Measurements from ENCODE around the gene CLDN34.

CLDN34 gene, protein sequence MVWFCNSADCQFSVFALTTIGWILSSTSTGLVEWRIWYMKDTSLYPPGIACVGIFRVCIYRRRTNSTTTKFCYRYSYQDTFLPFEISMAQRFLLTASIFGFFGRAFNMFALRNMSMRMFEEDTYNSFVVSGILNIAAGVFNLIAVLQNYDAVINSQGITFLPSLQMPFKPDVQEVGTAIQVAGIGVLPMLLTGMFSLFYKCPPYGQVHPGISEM

DNA sequence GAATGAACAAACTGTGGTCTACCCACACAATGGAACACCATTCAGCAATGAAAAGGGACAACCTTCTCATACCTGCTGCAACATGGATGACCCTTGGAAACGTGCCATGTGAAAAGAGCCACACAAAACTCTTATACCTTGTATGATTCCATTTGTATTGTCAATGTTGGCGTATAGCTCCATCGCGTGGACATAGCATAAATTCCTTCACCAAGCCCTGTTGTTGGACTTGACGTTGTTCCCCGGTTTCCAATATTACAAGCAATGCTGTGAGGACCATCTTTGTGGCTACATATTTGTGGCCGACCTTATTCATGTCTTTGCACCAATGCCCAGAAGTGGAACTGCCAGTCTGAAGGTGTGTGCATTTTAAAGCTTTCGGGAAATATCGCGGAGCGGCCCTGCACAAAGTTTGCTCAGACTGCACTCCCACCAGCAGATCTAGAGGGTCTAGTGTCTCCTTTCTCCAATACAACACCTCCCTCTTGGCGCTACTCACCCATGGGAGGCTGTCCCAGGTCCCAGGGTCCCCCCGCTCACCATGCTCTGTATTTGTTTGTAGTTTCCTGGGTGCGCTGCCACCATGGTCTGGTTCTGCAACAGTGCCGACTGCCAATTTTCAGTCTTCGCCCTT, at the start of gene CLDN34:
Gene CLDN34 (plus strand): TSS at position 584 of the 634 bp plus-strand sequence. CDS start 0 bp downstream, at position 584.
- no peak for DNase-seq (ENCODE audit: low spot score)

DNA sequence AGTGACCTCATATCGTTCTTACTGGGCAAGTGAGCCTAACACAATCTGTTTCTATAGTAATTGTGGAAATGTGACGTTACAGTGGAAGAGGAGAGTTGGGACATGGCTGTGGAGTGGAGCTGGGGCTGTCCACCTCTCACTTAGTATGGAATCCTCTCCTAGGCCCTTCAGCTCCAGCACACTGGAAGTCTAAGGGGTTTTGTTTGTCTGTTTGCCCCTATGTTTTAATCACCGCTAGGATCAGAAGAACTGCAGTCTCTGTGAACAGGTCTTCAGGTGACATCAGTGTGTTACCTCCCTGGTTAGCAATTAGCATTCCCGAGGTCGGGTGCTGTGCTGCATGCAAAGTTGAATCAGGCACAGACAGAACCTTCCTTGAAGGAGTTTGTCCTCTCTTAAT, 49.3 kb upstream of the CLDN34 start:
- DNase-seq (ENCODE audit: low spot score), result no peak

DNA sequence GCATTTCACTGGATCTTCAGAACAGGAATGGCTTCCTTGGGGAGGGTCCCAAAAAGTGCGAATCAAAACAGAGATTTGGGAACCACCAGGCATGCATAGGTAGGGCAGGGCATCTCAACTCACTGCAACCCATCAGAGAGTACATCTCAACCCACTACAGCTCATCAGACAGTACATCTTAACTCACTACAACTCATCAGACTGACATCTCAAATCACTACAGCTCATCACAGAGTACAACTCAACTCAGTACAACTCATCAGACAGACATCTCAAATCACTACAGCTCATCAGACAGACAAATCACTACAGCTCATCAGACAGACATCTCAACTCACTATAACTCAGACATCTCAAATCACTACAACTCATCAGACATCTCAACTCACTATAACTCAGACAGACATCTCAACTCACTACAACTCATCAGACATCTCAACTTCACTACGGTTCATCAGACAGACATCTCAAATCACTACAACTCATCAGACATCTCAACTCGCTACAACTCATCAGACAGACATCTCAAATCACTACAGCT, 47.5 kb upstream of the CLDN34 start:
- no peak for DNase-seq (ENCODE audit: low spot score)

DNA sequence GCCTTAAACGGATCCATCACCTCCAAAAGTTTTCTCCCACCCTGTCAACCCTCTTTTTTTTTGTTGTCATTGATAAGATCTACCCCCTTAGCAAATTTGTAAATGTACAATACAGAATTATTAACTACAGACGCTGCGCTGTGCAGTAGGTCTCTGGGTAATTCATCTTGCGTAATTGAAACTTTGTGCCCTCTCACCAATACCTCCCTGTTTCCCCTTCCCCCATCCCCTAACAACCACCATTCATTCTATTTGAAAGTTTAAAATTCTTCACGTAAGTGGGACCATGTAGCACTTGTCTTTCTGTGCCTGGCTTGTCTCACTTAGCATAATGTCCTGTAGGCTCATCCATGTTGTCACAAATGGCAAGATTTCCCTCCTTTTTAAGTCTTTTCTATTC, 45.8 kb upstream of the CLDN34 start:
- DNase-seq (ENCODE audit: low spot score), result no peak

DNA sequence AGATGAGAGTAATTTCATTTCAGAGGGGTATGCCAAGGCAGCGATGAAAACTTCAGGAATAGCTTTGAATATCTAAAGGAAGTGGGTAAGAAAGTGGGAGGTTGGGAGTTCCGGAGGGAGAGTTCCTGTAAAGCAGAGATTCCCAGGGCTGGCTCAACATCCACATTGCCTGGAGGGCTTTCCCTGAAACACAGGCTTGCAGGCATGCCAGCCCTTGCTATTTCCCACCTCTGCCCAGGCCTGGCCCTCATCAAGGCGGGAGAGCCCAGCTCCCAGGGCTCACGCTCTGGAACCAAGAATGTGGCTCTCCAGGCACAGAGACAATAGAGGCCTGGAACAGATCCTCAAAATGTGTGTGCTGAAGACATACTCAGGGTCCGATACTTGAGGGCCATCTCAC, 43.8 kb upstream of the CLDN34 start:
- DNase-seq (ENCODE audit: low spot score), result no peak

DNA sequence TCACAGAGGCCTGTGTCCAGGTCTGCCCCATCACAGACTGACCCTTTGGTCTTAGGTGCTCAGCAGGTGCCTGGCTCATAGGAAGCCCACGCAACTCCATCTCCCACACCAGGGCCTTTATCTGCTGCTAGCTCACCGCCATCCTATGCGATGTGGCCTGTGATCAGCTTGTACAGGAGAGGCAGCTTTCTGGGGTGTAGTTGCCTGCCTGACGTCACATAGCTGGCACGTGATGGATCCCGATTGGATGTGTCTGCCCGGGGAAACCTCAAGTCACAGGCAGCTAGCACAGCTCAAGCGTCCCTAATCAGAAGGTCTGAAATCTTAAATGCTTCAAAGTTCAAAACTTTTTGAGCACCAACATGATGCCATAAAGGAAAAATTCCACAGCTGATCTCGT, 41.2 kb upstream of the CLDN34 start:
- DNase-seq (ENCODE audit: low spot score), result no peak

DNA sequence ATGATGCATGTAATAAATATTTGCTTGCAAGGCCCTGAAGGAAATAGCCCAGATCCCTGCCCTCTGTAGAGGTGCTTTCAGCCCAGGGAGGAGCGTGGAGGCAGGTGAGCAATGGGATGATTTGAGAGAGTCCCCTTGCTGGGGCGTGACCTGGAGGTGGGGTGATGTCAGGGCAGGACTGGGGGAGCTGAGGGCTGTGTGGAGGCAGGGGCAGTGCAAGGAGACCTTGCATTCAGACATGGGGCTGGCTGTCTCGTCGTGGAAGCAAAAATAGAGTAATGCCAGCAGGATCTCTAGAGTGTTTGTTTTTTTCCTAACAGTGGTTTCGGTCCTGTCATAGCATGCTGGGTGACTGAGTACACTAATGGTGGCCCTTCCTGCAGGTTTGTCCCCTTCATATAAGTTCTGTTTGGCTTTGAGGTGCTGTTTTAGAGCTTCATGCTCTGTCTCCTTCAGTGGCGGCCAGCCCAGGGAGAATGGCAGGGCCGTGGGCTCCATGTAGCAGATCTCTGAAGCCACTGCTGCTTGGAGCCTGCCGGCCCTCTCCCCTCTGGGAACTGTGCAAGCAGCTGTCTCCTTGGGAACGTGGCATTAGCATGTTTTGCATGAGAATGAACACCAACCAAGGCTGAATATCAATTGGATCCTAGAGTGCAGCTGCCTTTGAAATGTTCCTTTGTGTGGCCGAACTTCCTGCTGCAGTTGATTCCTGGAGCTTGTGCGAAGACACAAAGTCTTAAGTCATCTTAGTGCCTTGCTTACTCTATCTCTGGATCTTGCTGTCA, 39.3 kb upstream of the CLDN34 start:
- no peak for DNase-seq (ENCODE audit: low spot score)

DNA sequence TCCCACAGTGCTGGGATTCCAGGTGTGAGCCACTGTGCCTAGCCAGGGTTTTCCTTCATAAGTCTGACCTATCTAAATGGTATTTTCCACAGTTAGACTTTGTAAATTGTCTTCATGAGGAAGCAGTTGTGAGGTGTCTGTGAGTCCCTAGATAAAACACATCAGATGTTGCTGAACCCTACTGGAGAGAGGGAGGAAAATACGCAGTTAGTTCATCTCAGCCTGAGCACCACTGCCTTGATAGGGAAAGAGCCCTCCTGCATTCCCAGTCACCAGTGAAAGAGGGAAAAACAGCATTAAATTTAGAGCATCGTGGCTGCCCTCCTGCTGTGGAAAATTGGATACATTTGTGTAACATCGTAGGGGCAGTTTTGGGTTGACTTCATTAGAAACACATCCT, 31.7 kb upstream of the CLDN34 start:
- DNase-seq (ENCODE audit: low spot score), result no peak

DNA sequence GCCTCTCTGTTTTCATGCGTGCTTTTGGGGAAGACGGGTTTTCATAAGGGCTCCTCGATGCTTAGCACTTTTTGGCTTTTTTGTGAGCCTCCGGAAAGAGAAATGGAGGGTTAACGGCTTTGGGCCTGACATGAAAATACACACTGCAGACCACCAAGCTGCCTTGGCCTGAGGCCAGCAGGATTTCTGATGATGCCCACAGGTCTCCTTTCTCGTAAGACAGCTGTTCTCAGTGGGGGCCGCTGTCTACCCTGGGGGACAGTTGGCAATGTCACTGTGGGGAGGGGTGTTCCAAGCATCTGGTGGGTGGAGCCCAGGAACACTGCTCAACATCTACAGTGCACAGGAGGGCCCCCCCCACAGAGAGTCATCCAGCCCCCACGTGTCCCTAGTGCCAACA, 29.4 kb upstream of the CLDN34 start:
- DNase-seq (ENCODE audit: low spot score), result no peak

DNA sequence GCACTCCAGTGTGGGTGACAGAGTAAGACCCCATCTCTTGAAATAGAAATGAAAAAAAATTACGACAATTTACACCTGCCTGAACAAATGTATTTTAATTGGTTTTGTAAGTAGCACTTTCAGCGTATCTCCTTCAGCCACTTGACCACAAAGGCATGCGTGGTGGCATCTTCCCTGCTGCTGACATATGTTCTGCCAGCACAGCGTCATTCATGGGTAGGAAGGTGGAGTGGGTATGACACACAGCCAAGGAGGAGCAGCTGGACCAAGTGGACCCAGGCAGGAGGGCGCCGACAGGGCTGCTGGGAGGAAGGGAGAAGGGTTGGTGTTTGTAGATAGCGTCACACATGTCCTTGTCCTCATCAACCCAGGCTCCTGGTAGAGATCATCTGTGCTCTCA, 28.6 kb upstream of the CLDN34 start:
- DNase-seq (ENCODE audit: low spot score), result no peak

DNA sequence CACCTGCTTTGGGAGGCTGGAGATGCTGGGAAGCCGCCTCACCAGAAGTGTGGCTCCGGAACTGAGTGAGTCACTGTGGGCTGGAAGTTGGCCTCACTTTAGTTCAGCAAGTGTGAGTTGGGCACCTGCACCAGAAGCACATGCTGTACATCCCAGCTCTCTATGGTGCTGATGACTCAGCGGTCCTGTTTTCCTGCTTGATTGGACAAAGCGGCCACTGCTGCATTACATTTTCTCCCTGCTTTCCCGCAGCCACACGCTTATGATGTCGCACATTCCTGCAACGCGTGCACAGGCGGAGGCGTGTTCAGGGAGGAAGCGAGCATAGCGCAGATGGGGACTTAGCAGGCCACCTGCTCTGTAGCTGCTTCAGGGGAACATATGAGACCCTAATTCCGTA, 26.7 kb upstream of the CLDN34 start:
- peak; percentile 48 for DNase-seq (ENCODE audit: low spot score)

DNA sequence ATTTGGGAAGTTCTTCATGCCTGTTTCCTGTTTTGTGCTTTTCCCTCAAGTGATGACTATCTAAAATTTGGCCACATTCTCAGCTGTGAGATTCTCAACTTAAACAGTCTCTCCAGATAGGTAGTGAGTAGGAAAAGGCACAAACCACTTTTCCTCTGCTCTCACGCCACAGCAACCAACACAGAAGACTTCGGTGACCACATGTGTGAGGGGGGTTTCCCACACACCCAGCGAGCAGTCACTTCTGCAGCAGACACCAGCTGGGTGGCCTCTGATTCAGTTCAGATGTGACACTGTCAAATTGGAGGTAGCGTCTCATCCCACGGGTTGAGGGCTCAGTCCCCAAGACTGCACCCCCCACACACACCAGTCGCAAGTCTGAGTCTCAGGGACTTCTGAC, 25.1 kb upstream of the CLDN34 start:
- no peak for DNase-seq (ENCODE audit: low spot score)

DNA sequence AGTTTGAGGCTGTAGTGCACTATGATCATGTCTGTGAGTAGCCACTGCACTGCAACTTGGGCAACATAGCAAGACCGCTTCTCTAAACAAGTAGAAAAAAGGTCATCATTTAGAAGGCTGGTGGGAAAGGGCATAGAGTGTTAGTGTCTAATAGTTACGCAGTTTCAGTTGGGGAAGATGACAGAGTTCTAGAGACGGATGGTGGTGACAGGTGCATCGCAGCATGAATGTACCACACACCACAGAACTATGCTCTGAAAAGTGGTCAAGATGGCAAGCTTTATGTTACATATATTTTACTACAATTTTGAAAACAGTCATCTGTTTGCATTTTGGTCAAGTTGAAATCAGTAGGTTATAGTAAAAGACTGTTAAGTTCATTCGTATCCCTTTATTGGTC, 23.7 kb upstream of the CLDN34 start:
- no peak for DNase-seq (ENCODE audit: low spot score)

DNA sequence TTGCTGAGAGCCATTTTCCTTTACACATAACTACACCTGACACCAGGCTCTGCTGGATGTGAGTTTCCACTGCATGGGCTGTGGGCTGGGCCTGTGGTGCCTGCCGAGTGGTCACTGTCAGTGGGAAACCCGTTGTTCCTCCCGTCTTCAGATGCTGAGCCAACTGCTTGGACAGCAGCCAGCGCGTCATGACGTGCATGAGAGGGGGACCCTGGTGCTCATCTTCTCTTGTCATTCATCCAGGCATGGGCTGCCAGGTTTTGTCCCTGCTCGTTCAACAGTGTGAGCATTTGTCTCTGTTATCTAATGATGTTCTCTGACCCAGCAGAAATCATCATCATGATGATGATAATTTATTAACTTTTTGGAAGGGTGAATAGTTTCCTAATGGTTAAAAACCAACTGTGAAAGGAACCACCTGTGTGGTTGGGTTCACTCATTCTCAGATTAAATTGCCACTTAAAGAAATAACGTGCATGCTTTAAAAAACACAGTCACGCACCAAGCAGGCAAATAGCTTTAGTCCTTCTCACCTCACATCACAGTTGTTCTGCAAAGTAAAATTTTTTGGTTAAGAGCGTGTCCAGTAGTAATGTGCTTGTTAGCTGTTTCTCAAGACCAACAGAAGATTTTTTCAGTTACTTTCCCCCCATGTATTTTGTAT, 19.9 kb upstream of the CLDN34 start:
- DNase-seq (ENCODE audit: low spot score), result no peak

DNA sequence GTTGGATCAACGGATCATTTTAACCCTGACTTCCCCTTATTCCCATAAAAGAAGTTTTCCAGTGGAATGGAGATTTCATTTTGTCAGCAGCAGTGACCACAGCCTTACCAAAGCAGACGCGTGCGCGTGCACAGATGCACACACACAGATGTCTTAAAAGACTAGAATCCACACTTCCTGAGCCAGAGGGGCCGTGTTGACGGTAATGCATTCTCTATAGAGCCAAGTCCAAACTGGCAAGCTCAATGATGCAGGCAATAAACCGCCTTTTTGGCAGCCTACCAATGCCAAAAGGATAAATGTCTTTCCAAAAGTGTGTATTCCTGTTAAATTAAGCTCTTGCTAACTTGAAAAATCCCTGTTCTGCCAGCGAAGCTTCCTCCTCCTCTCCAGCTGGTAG, 18.8 kb upstream of the CLDN34 start:
- no peak for DNase-seq (ENCODE audit: low spot score)

DNA sequence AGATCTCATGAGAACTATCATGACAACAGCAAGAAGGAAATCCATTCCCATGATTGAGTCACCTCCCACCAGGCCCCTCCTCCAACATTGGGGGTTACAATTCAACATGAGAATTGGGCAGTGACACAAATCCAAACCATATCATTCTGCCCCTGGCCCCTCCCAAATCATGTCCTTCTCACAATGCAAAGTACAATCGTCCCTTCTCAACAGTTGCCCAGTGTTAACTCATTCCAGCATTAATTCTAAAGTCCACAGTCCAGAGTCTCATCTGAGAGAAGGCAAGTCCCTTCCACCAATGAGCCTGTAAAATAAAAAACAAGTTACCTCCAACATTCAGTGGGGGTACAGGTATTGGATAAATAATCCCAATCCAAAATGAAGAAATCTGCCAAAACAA, 14.9 kb upstream of the CLDN34 start:
- DNase-seq (ENCODE audit: low spot score), result no peak

DNA sequence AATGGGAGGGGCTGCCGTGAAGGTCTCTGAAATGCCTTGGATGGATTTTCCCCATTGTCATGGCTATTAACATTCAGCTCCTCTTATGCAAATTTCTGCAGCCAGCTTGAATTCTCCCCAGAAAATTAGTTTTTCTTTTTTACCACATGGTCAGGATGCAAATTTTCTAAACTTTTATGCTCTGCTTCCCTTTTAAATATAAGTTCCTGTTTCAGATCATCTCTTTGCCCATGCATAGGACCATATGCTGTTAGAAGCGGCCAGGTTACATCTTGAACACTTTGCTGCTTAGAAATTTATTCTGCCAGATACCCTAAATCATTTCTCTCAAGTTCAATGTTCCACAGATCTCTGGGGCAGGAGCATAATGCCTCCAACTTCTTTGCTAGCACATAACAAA, 13.8 kb upstream of the CLDN34 start:
- no peak for DNase-seq (ENCODE audit: low spot score)

DNA sequence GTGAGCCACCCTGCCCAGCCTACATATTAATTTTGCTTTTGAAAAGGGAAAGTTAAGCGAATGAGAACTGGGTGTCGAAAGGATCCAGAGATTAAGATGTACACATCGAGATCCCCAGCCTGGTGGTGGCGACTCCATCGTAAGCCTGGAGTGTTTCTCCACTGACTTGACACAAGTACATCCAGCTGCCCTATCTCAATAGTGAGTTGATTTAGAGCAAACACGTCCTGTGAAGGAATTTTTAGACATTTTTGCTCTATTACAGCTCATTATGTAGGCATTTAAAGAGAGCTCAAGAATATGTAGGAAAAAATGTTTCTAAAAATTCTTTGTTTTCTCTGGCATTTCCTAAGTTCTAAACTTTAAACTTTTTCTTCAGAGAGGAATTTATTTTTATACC, 11.7 kb upstream of the CLDN34 start:
- DNase-seq (ENCODE audit: low spot score), result no peak

DNA sequence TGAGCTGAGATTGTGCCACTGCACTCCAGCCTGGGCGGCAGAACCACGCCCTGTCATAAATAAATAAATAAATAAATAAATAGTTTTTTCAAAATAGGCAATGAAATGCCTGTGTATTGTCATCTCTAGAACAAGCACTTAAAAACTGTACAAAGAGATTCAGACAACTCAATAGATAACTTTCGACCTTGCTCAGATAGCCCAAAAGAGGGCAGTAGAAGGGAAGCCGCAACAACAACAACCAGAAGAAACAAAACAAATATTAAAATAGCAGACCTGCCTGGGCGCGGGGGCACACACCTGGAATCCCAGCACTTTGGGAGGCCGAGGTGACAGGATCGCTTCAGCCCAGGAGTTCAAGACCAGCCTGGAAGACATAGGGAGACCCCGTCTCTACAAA, 9.4 kb upstream of the CLDN34 start:
- no peak for DNase-seq (ENCODE audit: low spot score)

DNA sequence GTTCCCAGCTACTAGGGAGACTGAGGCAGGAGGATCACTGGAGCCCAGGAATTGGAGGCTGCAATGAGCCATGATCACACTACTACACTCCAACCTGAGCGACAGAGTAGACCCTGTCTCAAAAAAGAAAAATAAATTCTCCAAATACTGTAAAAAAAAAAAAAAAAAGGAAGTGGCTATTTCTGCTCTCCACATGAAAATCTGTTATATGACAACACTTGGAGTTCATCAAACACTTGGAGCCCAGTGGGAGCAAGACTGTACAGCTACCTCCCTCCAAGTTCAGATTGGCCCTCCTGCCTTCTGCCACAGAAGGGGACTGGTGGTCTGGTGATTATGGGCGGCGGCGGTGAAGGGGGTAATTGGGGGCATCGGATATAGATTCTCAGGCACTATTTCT, 9.0 kb upstream of the CLDN34 start:
- DNase-seq (ENCODE audit: low spot score), result no peak

DNA sequence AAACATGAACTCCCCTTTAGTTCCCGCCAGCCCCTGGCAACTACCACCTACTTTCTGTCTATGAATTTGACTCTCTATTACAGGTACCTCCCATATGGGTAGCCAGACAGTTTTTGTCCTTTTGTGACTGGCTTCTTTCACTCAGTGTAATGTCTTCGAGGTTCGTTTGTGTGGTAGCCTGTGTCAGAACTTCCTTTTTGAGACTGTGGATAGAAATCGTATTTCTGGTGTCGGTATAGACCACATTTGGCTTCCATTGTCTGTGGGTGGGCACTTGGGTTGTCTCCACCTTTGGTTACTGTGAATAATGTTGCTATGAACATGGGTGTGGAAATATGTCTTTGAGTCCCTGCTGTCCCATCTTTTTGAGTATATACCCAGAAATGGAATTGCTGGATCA, 5.4 kb upstream of the CLDN34 start:
- no peak for DNase-seq (ENCODE audit: low spot score)

DNA sequence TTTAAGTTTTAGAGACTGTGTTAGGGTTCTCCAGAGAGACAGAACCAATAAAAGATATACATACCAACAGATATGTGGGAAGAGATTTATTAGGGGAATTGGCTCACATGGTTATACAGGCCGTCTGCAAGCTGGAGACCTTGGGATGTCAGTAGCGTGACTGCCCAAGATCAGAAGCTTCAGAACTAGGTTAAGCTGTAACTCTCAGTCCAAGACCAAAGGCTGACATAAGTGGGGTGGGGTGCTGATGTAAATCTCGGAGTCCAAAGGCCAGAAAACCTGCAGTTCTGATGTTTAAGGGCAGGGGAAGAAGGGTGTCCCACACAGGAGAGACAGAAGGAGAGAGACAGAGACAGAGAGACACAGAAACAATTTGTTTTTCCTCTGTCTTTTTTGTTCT, 10.5 kb downstream of the CLDN34 start:
- DNase-seq (ENCODE audit: low spot score), result no peak

DNA sequence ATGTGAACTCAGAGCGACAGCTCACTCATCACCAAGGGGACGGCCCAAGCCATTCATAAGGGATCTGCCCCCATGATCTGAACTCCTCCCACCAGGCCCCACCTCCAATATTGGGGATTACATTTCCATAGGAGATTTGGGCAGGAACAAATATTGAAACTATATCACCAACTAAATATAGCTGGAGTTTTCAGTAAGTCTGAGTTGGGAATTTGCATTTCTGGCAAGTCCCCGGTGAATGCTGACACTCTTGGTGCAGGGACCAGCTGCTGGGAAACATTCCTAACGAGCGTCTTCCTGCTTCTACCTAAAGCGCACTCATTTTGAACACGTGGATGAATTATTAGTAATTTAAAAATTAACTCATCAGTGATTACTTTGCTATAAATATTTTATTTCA, 13.2 kb downstream of the CLDN34 start:
- DNase-seq (ENCODE audit: low spot score), result no peak
